ENCODE measurements around the gene DAPP1. TPM values are rescaled to one million over a fixed set of nuclear protein-coding genes. Genes with fewer than 3 reads are reported as not detected.

The DAPP1 gene
- total RNA-seq, 1 donor from 2014 or later: 23.3 TPM

DNA sequence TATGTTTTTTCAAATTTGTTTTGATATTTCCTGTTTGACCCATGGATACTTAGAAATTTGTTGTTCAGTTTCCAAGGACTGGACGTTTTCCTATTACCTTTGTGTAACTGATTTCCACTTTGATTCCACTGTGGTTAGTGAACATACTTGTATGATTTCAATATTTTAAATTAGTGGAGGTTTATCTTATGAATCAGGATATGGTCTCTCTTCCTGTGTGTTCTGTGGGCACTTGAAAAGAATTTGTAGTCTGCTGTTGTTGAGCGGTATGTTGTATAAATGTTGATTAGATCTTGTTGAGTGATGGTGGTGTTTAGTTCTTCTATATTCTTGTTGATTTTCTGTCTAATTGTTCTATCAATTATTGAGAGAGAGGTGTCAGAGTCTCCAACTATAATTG, 98.8 kb downstream of the DAPP1 start:
- DNase-seq (ENCODE audit: low spot score): no peak

DNA sequence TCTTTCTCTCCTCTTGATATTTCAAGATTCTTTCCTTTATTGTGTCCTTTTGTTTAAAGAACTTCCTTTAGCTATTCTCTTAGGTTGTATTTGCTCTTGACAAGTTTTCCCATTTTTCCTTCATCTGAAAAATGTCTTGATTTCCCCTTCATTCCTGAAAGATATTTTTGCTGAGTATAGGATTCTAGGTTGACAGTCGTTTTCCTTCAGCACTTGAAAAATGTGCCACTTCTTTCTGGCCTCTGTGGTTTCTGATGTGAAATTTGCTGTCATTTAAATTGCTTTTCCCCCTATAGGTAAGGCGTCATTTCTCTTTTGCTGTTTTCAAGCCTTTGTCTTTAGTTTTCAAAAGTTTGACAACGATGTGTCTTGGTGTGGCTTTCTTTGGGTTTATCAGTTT, 100.9 kb downstream of the DAPP1 start:
- DNase-seq (ENCODE audit: low spot score): no peak

GRCh38 chr4:99918656-99919055, 102.0 kb downstream of the DAPP1 start:
- no peak for DNase-seq (ENCODE audit: low spot score)

Other genes with a start within 250 kb of the DAPP1 start
- gene MTTP, start 242.0 kb upstream of the DAPP1 start, total RNA-seq: 3.8 TPM
- 0.12 TPM for gene C4orf54, start 159.0 kb upstream of the DAPP1 start, total RNA-seq
- 46.5 TPM for gene LAMTOR3, start 77.6 kb downstream of the DAPP1 start, total RNA-seq
- 50.8 TPM for gene DNAJB14, start 129.8 kb downstream of the DAPP1 start, total RNA-seq
- gene H2AZ1, start 133.4 kb downstream of the DAPP1 start, total RNA-seq: 155 TPM